Stimulated activated CD4-positive, alpha-beta T cell treated with anti-CD3 and anti-CD28 coated beads, Interleukin-4, amount 100 ng/mL, for 1 hour (primary cell): ENCODE results near the gene USP11.
"Not testable (repeated sequence)": the region's sequence is repeated elsewhere in the genome, so short reads cannot be mapped to it uniquely, and the experiment has no call there.

Source experiments
- DNase-seq: peaks from one replicate; pipeline ENCODE4 v3.0.0-alpha.2; 2020

USP11 gene

DNA sequence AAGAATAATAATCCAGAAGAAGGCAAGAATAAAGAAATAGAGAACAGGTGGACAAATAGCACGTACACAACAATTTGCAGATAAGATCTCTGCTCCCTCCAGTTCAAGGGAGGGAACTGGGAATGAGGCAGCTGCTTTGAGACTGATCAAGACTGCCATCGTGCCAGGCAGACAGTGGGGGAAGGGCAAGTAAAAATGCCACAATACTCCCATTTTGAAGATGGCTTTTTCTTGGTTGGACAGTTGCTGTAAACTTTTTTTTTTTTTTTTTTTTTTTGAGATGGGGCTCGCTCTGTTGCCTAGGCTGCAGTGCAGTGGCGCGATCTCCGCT is 17.2 kb downstream of the USP11 start:
- no peak for DNase-seq

DNA sequence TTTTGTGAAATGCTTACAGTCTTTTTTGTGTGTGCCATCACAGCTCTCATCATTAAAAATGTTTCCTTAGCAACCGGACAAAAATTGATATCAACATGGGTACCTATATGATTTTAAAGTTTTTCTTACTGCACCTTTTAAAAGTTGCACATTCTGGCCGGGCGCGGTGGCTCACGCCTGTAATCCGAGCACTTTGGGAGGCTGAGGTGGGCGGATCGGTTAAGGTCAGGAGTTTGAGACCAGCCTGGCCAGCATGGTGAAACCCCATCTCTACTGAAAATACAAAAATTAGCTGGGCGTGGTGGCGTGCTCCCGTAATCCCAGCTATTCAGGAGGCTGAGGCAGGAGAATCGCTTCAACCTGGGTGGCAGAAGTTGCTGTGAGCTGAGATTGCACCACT is 24.8 kb downstream of the USP11 start:
- not testable (repeated sequence) for DNase-seq

DNA sequence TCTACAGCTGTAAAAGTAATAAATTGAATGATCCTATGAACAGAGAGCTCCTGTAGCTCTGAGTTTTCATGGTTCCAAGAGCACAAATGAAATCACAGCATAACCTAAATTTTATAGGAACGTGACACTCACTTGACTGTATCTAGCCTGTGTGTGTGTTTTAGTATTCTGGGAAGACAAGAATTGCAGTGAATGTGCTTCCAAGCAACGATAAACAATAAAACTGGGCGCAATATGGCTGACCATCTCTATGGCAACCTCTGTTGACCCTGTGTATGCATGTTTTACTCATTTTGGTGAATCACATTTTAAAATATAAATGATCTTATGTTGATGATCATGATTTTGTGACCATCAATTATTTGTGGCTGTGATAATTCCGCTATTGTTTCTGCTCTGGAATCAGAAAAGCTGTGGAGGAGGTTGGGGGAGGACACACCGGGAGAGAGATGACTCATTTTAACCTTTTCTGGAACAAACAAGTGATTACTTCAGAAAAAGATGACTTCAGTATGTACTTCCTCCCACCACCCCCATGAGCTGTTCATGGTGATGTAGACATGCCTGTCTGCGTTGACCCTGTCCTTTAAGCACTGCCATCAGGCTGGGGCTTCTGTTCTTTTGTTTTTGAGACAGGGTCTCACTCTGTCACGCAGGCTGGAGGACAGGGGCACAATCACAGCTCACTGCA is 31.8 kb downstream of the USP11 start:
- DNase-seq = no peak

DNA sequence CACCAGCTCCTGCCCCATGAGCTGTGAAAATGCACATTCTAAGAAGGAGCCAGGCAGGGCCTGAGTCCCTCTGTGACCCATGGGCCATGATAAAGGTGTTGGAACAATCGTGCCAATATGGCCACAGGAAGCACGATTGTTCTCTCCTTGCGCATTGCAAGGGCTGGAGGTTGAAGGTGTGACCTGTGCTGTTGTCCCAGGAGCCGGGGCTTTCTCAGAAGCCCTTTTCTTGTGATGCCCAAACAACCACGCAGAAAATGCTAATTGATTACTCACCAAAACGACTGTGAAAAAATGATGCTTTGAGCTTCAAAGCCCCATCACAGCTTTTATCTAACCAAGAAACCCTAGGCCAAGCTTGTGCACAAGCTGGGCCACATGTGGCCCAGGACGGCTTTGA is 33.8 kb downstream of the USP11 start:
- no peak for DNase-seq

DNA sequence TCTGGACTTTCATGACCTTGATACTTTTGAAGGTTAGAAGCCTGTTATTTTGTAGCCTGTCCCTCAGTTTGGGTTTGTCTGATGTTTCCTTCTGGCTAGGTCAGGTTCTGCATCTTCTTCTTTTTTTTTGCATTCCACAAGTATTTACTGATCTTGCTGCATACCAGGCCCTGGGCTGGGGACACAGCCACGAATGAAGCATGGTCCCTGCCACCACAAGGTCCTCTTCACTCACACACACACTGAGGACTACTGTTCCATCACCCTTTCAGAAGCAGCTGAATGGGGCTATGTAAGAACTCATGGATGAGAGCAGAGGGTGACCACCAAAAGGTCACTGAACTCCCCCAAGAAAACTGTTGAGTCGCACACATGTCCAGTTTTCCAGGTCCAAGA is 39.2 kb downstream of the USP11 start:
- DNase-seq = no peak

DNA sequence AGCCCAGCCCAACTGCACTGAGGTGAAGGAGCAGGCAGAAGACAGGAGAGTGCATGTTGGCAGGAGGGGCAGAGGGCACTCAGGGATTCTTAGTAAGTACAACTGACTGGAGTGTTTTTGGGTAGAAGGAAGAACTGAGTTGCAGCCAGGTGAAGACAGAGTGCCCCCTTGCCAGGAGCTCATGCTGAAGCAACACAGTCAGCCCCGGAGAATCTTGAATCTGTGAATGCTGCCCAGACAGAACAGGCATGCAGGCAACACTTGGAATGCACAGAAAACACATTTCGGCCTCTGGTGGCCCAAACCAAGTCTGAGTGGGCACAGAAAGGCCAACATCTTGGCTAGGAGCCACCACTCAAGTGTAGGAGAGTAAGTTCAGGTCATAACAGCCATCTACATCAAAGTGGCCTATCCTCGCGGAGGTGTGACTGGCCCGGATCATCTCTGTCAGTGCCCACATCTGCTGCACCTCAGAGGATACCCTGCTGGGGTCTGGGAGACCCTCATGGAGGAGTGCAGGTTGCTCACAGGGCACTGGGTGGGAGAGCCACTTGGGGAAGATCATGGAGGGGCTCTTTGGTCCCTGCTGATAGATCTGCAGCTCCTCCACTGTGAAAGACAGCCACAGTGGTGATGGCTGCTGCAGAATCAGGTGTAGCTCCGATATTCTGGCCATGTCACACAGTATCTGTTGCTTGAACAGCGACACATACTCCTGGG is 40.4 kb downstream of the USP11 start:
- DNase-seq = no peak

DNA sequence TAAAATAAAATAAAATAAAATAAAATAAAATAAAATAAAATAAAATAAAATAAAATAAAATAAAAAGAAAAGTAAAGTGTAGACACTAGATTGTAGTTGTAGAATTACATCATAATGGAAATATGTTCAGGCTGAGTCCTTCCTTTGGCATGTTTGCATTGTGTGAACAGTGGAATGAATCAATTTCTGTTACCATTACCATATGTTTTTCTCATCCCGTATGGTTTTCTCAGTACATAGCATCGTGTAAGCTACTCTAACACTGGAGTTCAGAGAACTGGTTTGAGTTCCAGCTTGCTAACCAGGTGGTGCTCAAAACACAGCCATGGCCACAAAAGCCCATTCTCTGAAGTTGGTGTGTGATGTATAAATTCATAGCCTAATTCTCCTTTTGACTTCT is 45.9 kb downstream of the USP11 start:
- no peak for DNase-seq

DNA sequence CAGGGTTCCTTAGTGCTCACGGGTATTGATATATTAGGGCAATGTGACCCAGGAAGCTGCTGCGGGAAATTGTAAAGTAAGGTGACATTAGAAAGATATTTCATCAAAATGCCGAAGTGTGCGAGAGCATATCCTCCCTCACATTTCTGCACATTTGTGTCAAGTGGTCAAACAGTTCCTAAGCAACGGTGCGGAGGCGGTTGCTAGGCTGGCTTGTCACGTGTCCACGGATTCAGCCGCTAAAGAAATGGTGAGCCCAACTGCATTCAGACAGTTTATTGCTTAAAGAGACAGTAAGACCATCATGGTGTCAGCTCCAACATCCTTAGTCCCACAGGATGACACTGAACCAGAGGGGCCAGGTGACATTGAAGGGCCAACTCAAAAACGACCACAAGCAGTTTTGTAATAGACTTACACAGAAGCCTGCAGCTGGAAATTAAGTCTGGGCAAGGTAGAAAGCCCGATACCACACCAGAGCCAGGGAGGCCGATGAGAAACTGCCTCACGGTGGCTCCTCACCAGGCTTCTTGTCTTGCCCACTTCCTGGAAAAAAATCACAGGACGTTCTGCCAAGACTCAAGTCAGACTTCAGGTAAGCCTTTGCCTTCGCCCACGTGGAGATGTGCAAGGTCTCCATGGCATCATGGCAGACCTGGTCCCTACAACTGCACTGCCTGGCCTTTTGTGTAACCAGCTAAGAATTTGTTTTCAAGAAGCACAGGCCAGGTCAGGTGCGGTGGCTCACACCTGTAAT is 50.4 kb downstream of the USP11 start:
- no peak for DNase-seq

DNA sequence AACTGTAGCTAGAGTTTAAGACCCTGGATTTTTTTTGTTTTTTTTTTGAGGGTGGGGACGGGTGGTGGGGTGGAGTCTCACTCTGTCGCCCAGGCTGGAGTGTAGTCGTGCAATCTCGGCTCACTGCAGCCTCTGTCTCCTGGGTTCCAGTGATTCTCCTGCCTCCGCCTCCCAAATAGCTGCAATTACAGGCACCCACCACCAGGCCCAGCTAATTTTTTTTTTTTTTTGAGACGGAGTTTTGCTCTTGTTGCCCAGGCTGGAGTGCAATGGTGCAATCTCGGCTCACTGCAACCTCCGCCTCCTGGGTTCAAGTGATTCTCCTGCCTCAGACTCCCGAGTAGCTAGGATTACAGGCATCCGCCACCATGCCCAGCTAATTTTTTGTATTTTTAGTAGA is 51.8 kb downstream of the USP11 start:
- not testable (repeated sequence) for DNase-seq

DNA sequence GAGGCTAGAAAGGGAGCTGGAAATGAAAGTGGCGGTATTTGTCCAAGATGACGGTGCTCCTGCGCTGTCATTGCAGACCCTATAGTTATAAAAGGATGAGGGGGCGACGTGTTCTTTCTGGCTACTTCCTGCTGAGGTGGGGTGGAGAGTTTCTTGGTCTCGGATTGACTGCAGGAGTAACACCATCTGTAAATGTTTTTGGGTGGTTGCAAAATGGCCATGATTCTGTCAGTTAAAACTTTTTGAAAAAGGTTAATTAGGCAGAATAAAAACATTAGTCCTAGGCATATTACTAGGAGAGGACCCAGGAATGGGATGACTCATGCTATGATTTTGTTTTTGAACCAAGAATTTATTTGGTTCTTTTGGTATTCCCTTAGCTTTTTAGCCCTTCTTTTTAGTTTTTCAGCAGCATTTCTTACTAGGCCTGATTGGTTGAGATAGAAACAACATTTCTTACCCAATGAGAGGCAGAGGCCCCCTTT is 53.1 kb downstream of the USP11 start:
- DNase-seq = no peak

DNA sequence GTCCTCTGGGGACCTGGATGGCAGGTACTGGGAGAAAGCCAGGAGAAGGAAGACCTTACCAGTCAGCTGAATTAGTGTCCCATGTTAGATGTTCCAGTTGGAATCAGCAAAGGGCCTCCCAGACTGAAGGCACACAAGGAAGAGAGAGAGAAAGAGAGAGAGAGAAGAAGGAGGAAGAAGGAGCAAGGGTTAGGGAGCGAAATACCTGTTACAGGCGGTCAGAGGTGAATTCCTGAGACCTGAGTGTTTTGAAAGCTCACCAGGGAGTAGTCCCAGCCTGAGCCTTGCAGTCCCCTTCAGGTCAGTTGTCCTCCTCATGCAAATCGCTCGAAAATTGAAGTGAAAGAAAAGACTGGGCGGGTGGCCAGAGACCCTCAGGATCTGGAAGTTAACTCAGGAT is 60.3 kb downstream of the USP11 start:
- DNase-seq = no peak

DNA sequence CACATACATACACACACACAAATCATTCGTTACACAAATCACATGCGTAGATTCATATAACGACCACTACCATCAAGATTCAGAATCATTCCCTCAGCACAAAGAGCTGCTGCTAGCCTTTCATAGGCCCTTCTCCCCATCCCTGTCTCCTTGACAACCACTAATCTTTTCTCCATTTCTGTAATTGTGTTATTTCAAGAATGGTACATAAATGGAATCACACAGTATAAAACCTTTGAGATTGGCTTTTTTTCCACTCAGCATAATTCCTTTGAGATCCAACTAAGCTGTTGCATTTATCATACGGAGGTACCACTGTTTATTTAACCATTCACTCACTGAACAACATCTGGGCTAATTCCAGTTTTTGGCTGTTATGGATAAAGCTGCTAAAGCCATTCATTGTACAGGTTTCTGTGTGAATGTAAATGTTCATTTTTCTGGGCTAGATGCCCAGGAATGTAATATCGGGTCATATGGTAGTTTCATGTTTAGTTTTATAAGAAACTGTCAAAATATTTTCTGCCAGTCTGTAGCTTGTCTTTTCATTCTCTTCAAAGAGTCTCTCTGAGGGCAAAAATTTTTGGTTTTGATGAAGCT is 64.1 kb downstream of the USP11 start:
- DNase-seq = no peak

DNA sequence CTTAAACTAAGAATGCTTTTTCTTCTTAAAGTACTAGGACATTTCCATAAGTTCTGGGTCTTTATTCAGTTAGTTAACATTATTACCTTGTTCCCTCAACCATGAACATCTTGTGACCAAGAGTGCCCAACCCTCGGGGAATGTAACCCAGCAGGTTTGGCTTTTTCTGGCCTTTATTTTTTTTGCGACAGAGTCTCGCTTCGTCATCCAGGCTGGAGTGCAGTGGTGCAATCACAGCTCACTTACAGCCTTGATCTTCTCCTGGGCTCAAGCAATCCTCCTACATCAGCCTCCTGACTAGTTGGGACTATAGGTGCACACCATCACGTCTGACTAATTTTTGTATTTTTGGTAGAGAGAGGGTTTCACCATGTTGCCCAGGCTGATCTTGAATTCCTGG is 65.1 kb downstream of the USP11 start:
- DNase-seq = no peak
